Lower lobe of right lung (tissue), 2 donors: ENCODE data around the gene PARP6. TPM values are rescaled to one million over a fixed set of nuclear protein-coding genes. Genes with fewer than 3 reads are reported as not detected.

ENCODE experiments used
- ATAC-seq, 2 donors: fragments of 200-7000 bp; cut with Tn5 transposase; one replicate each; pipeline ENCODE4 v1.9.1; 2020 to 2022; ENCODE audit warnings: mild to moderate bottlenecking in 2 of 2, moderate library complexity in 2 of 2
- DNase-seq: peaks from one replicate; pipeline ENCODE4 v3.0.0-alpha.2; 2020
- H3K27ac ChIP-seq: fragments of 200-600 bp; one replicate; pipeline ENCODE4 v1.8.0; 2022
- H3K27me3 ChIP-seq: fragments of 200-600 bp; one replicate; pipeline ENCODE4 v1.8.0; 2022; ENCODE audit warnings: low read depth
- H3K36me3 ChIP-seq: fragments of 200-600 bp; one replicate; pipeline ENCODE4 v1.8.0; 2022; ENCODE audit warnings: mild to moderate bottlenecking
- H3K4me1 ChIP-seq: fragments of 200-600 bp; one replicate; pipeline ENCODE4 v1.8.0; 2022
- H3K4me3 ChIP-seq: fragments of 200-600 bp; one replicate; pipeline ENCODE4 v1.8.0; 2022; ENCODE audit warnings: mild to moderate bottlenecking
- H3K9me3 ChIP-seq: fragments of 200-600 bp; one replicate; pipeline ENCODE4 v1.8.0; 2022
- intact Hi-C: fragments of 100-400 bp; cut with DNase I; formaldehyde crosslinking; loops from one replicate; pipeline ENCODE4 v1.11.0; 2022
- total RNA-seq: library from RNA; stranded (reverse); fragmentation: NEBNext Ultra II Directional; extraction: Animal tissue kit (Norgen Biotek cat#: 25700); gene quantifications from one replicate; pipeline ENCODE4 v1.2.1, GENCODE V29; 2021
- TF ChIP-seq, protein P1 (sequence below): fragments of 200-600 bp; IDR thresholded peaks from one replicate; pipeline ENCODE4 v1.8.0; 2022; ENCODE audit warnings: antibody characterized with exemption, mild to moderate bottlenecking
- donor health status: DM: no; HTN: yes; CAD: no; lungs with severe emphysema.

PARP6 gene
- total RNA-seq, 1 donor from 2014 or later = 72.2 TPM

DNA sequence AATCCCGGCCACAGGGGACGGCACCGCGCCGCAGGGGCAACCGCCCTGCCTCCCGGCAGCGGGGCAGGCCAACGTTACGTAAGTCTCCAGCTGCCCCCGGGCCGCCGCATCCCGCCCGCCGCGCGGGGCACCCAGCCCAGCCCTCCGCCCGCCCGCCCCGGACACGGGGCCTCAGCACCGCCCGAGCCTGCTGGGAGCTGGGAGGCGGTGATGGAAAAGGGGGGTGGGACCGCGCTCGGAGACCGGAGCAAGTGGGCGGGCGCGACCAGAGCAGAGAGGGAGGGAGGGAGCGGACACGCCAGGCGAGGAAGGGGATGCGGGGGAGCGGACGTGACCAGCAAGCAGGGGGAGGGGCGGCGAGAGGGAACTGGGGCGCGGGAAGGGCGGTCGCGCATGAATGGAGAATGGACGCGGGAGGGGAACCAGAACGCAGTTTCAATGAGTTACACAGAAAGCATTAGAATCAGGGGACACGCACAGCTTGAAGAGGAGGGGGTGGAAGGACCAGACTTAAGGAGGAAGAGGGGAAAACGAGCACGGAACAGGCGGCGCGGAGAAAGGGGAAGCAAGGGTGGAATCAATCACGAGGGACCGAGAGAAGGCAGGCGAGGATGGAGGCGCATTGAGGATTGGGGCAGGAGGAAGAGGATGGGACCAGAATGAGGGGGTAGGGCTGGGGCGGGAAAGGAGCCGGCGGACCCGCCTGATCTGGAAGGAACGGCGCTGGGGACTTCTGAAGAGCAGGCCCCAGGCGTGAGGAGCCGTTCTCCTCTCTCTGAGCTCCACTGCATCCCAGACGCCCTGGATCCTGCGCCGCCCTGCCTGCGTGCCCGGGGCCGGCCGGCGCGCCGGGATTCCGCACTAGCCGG, 41.9 kb downstream of the PARP6 start:
- no peaks in the 10 kb centered on the region for H3K27me3 ChIP-seq
- ATAC-seq (peak; percentile 80 to 83), DNase-seq (peak; percentile 92)
- H3K4me3 ChIP-seq = peak overlapping the region; percentile 99
- no peaks in the 10 kb centered on the region for H3K36me3 ChIP-seq
- intact Hi-C loops = no loop called here
- peak overlapping the region; percentile 96 for H3K27ac ChIP-seq
- H3K9me3 ChIP-seq = no peaks in the 10 kb centered on the region
- TF ChIP-seq, protein P1, sequence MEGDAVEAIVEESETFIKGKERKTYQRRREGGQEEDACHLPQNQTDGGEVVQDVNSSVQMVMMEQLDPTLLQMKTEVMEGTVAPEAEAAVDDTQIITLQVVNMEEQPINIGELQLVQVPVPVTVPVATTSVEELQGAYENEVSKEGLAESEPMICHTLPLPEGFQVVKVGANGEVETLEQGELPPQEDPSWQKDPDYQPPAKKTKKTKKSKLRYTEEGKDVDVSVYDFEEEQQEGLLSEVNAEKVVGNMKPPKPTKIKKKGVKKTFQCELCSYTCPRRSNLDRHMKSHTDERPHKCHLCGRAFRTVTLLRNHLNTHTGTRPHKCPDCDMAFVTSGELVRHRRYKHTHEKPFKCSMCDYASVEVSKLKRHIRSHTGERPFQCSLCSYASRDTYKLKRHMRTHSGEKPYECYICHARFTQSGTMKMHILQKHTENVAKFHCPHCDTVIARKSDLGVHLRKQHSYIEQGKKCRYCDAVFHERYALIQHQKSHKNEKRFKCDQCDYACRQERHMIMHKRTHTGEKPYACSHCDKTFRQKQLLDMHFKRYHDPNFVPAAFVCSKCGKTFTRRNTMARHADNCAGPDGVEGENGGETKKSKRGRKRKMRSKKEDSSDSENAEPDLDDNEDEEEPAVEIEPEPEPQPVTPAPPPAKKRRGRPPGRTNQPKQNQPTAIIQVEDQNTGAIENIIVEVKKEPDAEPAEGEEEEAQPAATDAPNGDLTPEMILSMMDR = no peak
- H3K4me1 ChIP-seq = peaks cover 56% of the 10 kb centered on the region

DNA sequence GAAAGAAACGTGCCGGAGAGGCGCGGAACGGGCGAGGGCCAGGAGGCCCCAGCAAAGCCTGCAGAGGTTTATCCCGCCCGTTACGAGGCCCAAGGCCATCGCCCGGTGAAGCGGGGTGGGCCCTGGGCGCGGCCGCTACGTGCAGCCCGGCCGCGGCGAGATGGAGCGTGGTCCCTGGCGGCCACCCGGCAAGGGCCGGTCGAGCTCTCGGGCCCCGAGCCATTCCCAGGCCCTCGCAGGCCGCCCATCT, 42.5 kb downstream of the PARP6 start:
- ATAC-seq = no peak
- H3K27ac ChIP-seq = peak overlapping the region; percentile 96
- TF ChIP-seq, protein P1 = no peak
- intact Hi-C loops = no loop called here
- no peaks in the 10 kb centered on the region for H3K36me3 ChIP-seq
- peaks cover 59% of the 10 kb centered on the region for H3K4me1 ChIP-seq
- no peaks in the 10 kb centered on the region for H3K27me3 ChIP-seq
- no peak for DNase-seq
- peak overlapping the region; percentile 99 for H3K4me3 ChIP-seq
- H3K9me3 ChIP-seq = no peaks in the 10 kb centered on the region

DNA sequence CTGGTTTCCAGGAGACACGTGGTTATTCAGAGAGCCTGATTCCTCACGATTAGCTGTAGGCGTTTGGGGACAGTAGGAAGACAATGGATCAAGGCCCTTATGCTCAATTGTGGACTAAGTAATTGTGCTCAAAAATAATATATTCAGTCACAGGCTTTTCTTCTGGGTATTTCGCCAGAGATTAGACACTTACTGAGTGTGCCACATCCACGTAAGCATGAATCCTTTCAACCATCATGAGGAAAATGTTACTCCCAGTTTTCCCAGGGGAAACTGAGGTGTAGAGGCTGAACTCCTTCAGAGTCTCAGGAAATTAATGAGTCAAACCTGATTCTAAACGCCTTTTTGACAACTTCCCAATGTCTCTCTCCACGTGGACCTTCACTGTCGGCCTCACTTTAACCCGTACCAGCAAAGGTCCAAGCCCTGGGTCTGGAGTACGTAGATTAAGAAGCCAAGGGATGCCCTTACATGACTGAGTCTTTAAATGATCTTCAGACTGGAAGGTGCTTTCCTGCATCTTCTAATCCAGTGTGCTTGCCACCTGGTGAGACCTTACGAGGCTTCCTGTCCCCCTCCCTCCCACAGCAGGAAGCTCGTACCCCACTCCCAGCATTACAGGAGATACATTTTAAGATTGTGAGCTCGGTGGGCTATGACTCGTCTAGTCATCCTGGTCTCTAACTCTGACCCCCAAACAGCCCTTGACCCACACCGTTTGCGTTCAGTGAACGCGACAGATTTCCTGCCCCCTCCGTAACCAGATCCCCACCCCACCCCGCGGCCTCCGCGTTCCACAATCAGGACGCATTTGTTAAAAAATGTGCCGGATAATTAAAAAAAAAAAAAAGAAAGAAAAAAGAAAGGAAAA, 43.0 kb downstream of the PARP6 start:
- Histone ChIP-seq H3K9me3 (no peaks in the 10 kb centered on the region), H3K27me3 (no peaks in the 10 kb centered on the region), H3K36me3 (peaks cover 4% of the 10 kb centered on the region), H3K4me3 (peak overlapping the region; percentile 99), H3K4me1 (peaks cover 59% of the 10 kb centered on the region), H3K27ac (peak overlapping the region; percentile 96)
- TF ChIP-seq, protein P1 = no peak
- intact Hi-C loops = no loop called here
- DNase-seq (no peak), ATAC-seq (no peak)

DNA sequence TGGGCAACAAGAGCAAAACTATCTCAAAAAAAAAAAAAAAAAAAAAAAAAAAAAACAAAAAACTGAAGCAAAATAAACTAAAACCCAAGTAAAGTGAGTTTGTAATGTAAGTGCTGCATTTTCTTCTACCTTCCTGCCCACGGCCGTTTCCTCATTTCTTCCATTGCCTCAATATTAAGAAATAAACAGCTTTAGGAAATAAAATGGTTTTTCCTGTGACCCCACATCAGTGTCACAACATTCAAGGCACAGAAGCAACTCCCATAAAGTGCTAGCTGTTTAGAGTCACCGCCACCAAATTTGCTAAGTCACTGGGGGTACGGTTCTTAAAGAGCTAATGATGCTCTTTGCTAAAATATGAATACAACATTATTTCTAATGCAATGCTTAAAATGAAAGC, 44.6 kb downstream of the PARP6 start:
- Histone ChIP-seq H3K4me1 (peaks cover 63% of the 10 kb centered on the region), H3K27ac (peak overlapping the region; percentile 96)

DNA sequence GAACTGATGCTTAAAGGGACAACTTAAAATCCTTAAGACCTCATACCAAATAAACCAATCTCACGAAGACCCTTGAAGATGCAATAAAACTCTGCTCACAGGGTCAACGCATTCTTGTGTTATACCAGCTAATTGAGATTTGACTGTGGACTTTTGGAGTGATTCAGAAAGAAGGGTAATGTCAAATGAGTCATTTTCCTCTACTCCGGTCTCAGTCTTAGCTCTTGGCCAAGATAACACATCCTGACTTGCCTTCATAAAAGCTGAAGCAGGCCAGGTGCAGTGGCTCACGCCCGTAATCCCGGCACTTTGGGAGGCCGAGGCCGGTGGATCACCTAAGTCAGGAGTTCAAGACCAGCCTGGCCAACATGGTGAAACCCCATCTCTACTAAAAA, 45.2 kb downstream of the PARP6 start:
- Histone ChIP-seq H3K4me3 (peak overlapping the region; percentile 17), H3K9me3 (no peaks in the 10 kb centered on the region), H3K27ac (peak overlapping the region; percentile 59), H3K4me1 (peaks cover 63% of the 10 kb centered on the region), H3K27me3 (no peaks in the 10 kb centered on the region), H3K36me3 (peaks cover 15% of the 10 kb centered on the region)
- TF ChIP-seq, protein P1 = no peak
- intact Hi-C loops = no loop called here
- ATAC-seq (no peak), DNase-seq (no peak)

More for the DNA sequence above, 44.6 kb downstream of the PARP6 start:
- Histone ChIP-seq H3K4me3 (peak overlapping the region; percentile 99), H3K27me3 (no peaks in the 10 kb centered on the region), H3K36me3 (peaks cover 15% of the 10 kb centered on the region), H3K9me3 (no peaks in the 10 kb centered on the region)
- no peak for ATAC-seq
- TF ChIP-seq, protein P1 = no peak
- no peak for DNase-seq
- intact Hi-C loops = no loop called here
